Fibroblast of pulmonary artery (primary cell): Measurements from ENCODE around the gene MT1G.
"Not testable (repeated sequence)": the region's sequence is repeated elsewhere in the genome, so short reads cannot be mapped to it uniquely, and the experiment has no call there.

Experiments
- DNase-seq: peaks from one replicate; pipeline ENCODE4 v3.0.0-alpha.2; 2010; ENCODE audit warnings: low read depth
- H3K4me3 ChIP-seq: replicated peaks from 2 replicates; pipeline ENCODE4 v1.5.1; 2011; ENCODE audit warnings: low read depth, mild to moderate bottlenecking, control low read depth, low read length, moderate library complexity
- CTCF ChIP-seq: IDR thresholded peaks from 2 replicates; pipeline ENCODE4 v1.5.1; 2011; ENCODE audit warnings: mild to moderate bottlenecking, control low read depth, low read length, inconsistent platforms; ENCODE audit errors: missing control alignments

The MT1G gene

GRCh38 chr16:56670620-56670934 is 2.7 kb upstream of the MT1G start:
- DNase-seq: no peak
- TF ChIP-seq CTCF: no peak
- no peak overlapping the region for H3K4me3 ChIP-seq

- no peak for DNase-seq
- no peak for TF ChIP-seq CTCF
- no peak overlapping the region for H3K4me3 ChIP-seq
Observed at GRCh38 chr16:56669840-56670619, 2.2 kb upstream of the MT1G start.

GRCh38 chr16:56669005-56669839 is 1.4 kb upstream of the MT1G start, which contains the start of gene MT1H:
Gene MT1H, plus strand, starts transcription at chr16:56669814. Its CDS starts 71 bp downstream, at chr16:56669885.
- DNase-seq: no peak
- no peak within 1 kb of the TSS for H3K4me3 ChIP-seq
- TF ChIP-seq CTCF: no peak

GRCh38 chr16:56665286-56666261 is 2.3 kb downstream of the MT1G start:
- H3K4me3 ChIP-seq, DNase-seq: not testable (repeated sequence)

GRCh38 chr16:56664506-56664905 is 3.4 kb downstream of the MT1G start:
- no peak overlapping the region for H3K4me3 ChIP-seq
- TF ChIP-seq CTCF: no peak
- no peak for DNase-seq

- no peak for TF ChIP-seq CTCF
- H3K4me3 ChIP-seq: no peak overlapping the region
- no peak for DNase-seq
Observed at GRCh38 chr16:56662357-56663354, 5.2 kb downstream of the MT1G start.
